ENCODE results near the gene RFC2.

DNA sequence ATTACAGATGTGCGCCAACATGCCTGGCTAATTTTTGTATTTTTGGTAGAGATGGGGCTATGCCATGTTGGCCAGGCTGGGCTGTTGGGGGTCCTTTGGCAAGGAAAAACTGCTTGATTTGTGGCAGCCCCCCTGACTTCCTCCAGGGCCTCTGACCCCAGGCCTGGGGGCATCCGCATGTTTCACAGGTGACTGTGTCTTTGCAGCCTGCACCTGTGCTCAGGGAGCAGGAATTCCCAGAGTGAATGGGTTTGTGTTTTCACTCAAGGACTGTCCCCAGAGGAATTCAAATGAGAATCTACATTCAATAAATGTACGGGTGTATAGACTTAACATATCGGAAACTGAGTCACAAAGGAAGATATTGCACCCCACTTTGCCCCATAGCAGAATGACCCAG lies 23.4 kb upstream of the RFC2 start:
- TF ChIP-seq POLR2AphosphoS5 (IDR thresholded peaks at IDR 0.05) = no peak
- TF ChIP-seq EP300 (IDR thresholded peaks at IDR 0.05) = no peak

Data from upper lobe of left lung (tissue), 4 donors.